Activated CD4-positive, alpha-beta memory T cell treated with anti-CD3 and anti-CD28 coated beads for 36 hours (primary cell): ENCODE measurements around the gene TYW1B. TPM values are rescaled to one million over a fixed set of nuclear protein-coding genes. Genes with fewer than 3 reads are reported as not detected.
"Not testable (repeated sequence)": the region's sequence is repeated elsewhere in the genome, so short reads cannot be mapped to it uniquely, and the experiment has no call there.

Experiments used
- CTCF ChIA-PET: fragments of 350-600 bp; sonication (Branson Sonifier 250); formaldehyde crosslinking; loops from one replicate; lab custom pipeline; 2021; ENCODE audit warnings: antibody characterized with exemption, inconsistent platforms; lab: Charles Lee
- POLR2A ChIA-PET: fragments of 350-600 bp; sonication (Branson Sonifier 250); formaldehyde crosslinking; loops from one replicate; lab custom pipeline; 2021; ENCODE audit warnings: antibody characterized with exemption; lab: Charles Lee
- DNase-seq: peaks from one replicate; pipeline ENCODE4 v3.0.0-alpha.2; 2020
- H3K27ac Mint-ChIP-seq: one replicate; pipeline ENCODE4 v1.8.0; 2021; ENCODE audit warnings: mixed read lengths
- H3K27me3 Mint-ChIP-seq: one replicate; pipeline ENCODE4 v1.8.0; 2021; ENCODE audit warnings: mixed read lengths
- H3K36me3 Mint-ChIP-seq: one replicate; pipeline ENCODE4 v1.8.0; 2021; ENCODE audit warnings: mixed read lengths
- H3K4me1 Mint-ChIP-seq: one replicate; pipeline ENCODE4 v1.8.0; 2021; ENCODE audit warnings: low read depth, mixed read lengths
- H3K4me3 Mint-ChIP-seq: one replicate; pipeline ENCODE4 v1.8.0; 2021; ENCODE audit warnings: mild to moderate bottlenecking, mixed read lengths
- H3K9me3 Mint-ChIP-seq: one replicate; pipeline ENCODE4 v1.8.0; 2021; ENCODE audit warnings: mixed read lengths
- intact Hi-C: fragments of 100-400 bp; cut with micrococcal nuclease; formaldehyde crosslinking; loops from one replicate; pipeline ENCODE4 v1.15.1; 2023
- total RNA-seq, 2 experiments: library from RNA; stranded (reverse); gene quantifications; one replicate each; pipeline ENCODE4 v1.2.3, GENCODE V29; 2021

The TYW1B gene
- total RNA-seq, 2 experiments from 2014 or later, result 2.9 to 3.8 TPM

DNA sequence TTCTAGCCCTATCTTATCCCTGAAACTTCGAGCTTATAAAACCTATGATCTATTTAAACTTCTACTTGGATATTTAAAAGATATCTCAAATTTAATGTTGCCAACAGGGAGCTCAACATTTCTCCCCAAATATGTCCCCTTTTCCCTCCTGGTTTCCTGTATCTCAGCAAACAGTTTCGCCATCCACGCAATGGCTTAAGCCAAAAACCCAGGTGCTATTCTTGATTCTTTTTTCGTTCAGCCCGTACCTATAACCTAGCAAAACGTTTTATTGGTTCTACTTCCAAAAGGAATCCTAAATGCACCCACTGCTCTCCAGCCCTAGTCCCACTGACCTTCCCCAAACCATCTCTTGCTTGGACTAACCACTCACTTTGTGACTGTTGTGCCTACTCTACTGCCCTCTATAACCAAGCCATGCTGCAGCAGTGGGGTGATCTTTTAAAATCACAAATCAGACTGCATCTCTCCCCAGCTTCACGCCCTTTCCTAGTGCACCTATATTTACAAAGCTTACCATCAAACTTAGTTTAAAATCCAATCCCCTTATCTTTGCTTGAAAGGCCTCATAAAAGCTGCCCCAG lies 201.5 kb downstream of the TYW1B start:
- not testable (repeated sequence) for H3K27ac Mint-ChIP-seq

GRCh38 chr7:72625721-72626423 lies 202.1 kb downstream of the TYW1B start:
- POLR2A ChIA-PET, H3K4me3 Mint-ChIP-seq, intact Hi-C loops, DNase-seq, H3K36me3 Mint-ChIP-seq, CTCF ChIA-PET, H3K27ac Mint-ChIP-seq, H3K27me3 Mint-ChIP-seq, H3K9me3 Mint-ChIP-seq, H3K4me1 Mint-ChIP-seq: not testable (repeated sequence)

More for the DNA sequence above, 201.5 kb downstream of the TYW1B start:
- POLR2A ChIA-PET, CTCF ChIA-PET, H3K9me3 Mint-ChIP-seq, intact Hi-C loops, H3K27me3 Mint-ChIP-seq, H3K4me1 Mint-ChIP-seq, H3K36me3 Mint-ChIP-seq, DNase-seq, H3K4me3 Mint-ChIP-seq: not testable (repeated sequence)

DNA sequence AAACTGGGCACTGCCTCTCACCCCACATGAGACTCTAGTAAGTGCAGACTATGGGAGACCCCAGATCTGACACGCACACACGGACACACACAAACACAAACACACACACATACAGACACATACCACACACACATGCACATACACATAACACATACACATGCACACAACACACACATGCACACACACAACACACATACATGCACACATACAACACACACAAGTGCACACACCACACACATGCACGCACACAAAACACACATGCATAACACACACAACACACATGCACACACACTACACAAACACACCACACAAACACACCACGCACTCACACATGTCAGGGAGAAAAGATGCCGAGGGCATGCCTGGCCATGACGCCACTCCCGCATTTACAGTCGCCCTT lies 205.5 kb downstream of the TYW1B start:
- ChIA-PET CTCF (no interaction called here), POLR2A (no interaction called here)
- H3K27me3 Mint-ChIP-seq, result no peaks in the 10 kb centered on the region
- peaks cover 3% of the 10 kb centered on the region for H3K4me1 Mint-ChIP-seq
- H3K27ac Mint-ChIP-seq, result no peak overlapping the region
- intact Hi-C loops, result no loop called here
- H3K36me3 Mint-ChIP-seq, result peaks cover 9% of the 10 kb centered on the region
- no peak overlapping the region for H3K4me3 Mint-ChIP-seq
- no peak for DNase-seq
- H3K9me3 Mint-ChIP-seq, result no peaks in the 10 kb centered on the region

DNA sequence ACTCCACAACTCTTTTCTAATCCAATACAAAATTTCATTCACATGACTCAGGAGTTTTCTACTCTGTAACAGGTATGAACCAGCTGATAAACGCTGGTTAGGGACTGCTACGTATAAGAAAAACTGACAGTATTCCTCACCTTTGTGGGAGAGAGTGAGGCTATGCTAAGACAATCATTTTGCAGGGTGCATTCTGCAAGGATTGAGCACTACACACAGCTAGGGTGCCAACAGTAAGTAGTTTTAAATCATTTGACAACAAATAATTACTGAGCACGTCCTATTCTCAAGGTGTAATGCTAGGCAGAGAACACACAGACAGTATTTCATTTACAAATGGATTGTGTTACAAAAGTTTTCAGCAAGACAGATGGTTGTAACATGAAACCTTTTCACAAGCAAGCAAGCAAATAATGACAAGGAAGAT lies 206.2 kb downstream of the TYW1B start:
- POLR2A ChIA-PET, H3K36me3 Mint-ChIP-seq, H3K9me3 Mint-ChIP-seq, H3K4me3 Mint-ChIP-seq, H3K27ac Mint-ChIP-seq, CTCF ChIA-PET, DNase-seq, H3K27me3 Mint-ChIP-seq, intact Hi-C loops, H3K4me1 Mint-ChIP-seq: not testable (repeated sequence)

DNA sequence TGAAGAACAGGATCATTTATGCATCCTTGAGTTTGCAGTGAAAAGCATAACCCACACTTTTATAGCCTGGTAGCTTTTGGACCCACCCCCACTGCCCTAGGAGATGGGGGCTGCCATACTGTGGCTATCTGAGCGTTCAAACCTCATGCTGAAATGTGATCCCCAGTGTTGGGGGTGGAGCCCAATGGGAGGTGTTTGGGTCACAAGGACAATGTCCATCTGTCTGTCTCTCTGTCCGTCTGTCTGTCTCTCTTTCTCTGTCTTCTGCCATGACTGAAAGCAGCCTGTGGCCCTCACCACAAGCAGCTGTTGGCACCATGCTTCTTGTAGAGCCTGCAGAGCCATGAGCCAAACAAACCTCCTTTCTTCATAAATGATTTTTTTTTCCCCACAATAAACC lies 207.1 kb downstream of the TYW1B start:
- intact Hi-C loops, H3K27me3 Mint-ChIP-seq, H3K4me3 Mint-ChIP-seq, H3K4me1 Mint-ChIP-seq, POLR2A ChIA-PET, CTCF ChIA-PET, H3K27ac Mint-ChIP-seq, DNase-seq, H3K9me3 Mint-ChIP-seq: not testable (repeated sequence)
- peaks cover 17% of the 10 kb centered on the region for H3K36me3 Mint-ChIP-seq

DNA sequence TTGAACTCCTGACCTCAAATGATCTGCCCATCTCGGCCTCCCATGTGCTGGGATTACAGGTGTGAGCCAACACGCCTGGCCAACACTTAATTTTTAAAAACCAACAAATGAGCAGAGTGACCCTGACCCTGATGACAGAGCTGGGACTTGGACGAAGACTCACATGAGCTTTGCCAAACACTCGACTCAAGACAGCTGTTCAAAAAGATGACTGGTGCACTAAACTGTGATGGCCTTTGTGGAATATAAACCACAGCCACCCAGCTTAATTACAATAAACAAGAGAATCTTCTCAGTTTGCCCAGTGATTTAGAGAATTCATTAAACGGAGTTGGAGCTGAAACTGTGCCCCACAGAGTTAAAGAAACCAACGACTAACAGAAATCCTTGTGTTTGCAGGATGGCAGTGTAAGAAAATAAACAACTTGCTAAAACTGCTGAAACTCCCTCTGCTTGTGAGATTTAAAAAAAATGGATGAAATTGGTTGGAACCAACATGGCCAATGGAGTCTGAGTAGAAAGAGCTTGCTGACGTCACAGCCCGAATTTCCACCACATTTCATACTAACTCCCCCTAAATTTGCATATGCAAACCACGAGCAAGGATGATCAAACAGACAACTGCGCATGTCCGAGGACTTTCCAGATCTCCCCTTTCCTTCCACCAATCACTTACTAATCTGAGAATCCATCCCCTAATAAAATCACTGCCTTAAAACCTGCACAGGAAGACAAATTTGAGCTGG lies 209.4 kb downstream of the TYW1B start:
- intact Hi-C loops, H3K4me3 Mint-ChIP-seq, H3K27ac Mint-ChIP-seq, H3K9me3 Mint-ChIP-seq, H3K4me1 Mint-ChIP-seq, POLR2A ChIA-PET, CTCF ChIA-PET, DNase-seq, H3K27me3 Mint-ChIP-seq: not testable (repeated sequence)
- H3K36me3 Mint-ChIP-seq, result peaks cover 28% of the 10 kb centered on the region

- CTCF ChIA-PET, H3K4me1 Mint-ChIP-seq, H3K27me3 Mint-ChIP-seq, DNase-seq, H3K9me3 Mint-ChIP-seq, H3K27ac Mint-ChIP-seq, H3K4me3 Mint-ChIP-seq, POLR2A ChIA-PET, intact Hi-C loops: not testable (repeated sequence)
- peaks cover 22% of the 10 kb centered on the region for H3K36me3 Mint-ChIP-seq
Measured at GRCh38 chr7:72609761-72610160, 218.2 kb downstream of the TYW1B start.

- intact Hi-C loops, H3K27me3 Mint-ChIP-seq, H3K27ac Mint-ChIP-seq, CTCF ChIA-PET, H3K4me1 Mint-ChIP-seq, POLR2A ChIA-PET, H3K9me3 Mint-ChIP-seq, H3K4me3 Mint-ChIP-seq, DNase-seq: not testable (repeated sequence)
- peaks cover 24% of the 10 kb centered on the region for H3K36me3 Mint-ChIP-seq
Measured at GRCh38 chr7:72607988-72608387, 220.0 kb downstream of the TYW1B start.

- H3K4me3 Mint-ChIP-seq, CTCF ChIA-PET, H3K27ac Mint-ChIP-seq, POLR2A ChIA-PET, H3K4me1 Mint-ChIP-seq, DNase-seq, H3K27me3 Mint-ChIP-seq, intact Hi-C loops, H3K9me3 Mint-ChIP-seq: not testable (repeated sequence)
- peaks cover 20% of the 10 kb centered on the region for H3K36me3 Mint-ChIP-seq
Measured at GRCh38 chr7:72605863-72606431, 222.1 kb downstream of the TYW1B start.

- H3K4me1 Mint-ChIP-seq, POLR2A ChIA-PET, DNase-seq, H3K4me3 Mint-ChIP-seq, H3K9me3 Mint-ChIP-seq, H3K27me3 Mint-ChIP-seq, intact Hi-C loops, CTCF ChIA-PET, H3K27ac Mint-ChIP-seq: not testable (repeated sequence)
- peaks cover 16% of the 10 kb centered on the region for H3K36me3 Mint-ChIP-seq
Measured at GRCh38 chr7:72604771-72605611, 223.0 kb downstream of the TYW1B start.

DNA sequence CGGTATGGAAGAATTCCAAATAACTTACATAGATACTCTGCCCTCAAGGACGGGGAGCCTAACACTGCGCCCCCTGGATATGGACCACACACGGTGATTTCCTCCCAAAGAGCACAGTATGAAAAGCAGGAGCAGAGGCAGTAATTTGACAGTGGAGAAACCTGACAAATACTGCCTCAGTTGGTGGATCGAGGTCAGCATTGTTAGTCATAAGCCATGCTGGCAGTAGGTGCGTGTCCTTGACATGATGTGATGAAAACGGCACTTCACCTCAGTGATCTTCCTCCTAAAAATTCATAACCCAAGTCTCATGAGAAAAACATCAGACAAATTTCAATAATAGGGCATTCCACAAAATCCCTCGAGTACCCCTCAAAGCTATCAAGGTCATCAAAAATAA lies 224.5 kb downstream of the TYW1B start:
- H3K36me3 Mint-ChIP-seq, result peaks cover 16% of the 10 kb centered on the region
- DNase-seq, H3K4me1 Mint-ChIP-seq, intact Hi-C loops, H3K9me3 Mint-ChIP-seq, H3K4me3 Mint-ChIP-seq, POLR2A ChIA-PET, H3K27me3 Mint-ChIP-seq, H3K27ac Mint-ChIP-seq, CTCF ChIA-PET: not testable (repeated sequence)

GRCh38 chr7:72603073-72603472 lies 224.9 kb downstream of the TYW1B start:
- H3K36me3 Mint-ChIP-seq, result peaks cover 15% of the 10 kb centered on the region
- intact Hi-C loops, result no loop called here
- no peaks in the 10 kb centered on the region for H3K9me3 Mint-ChIP-seq
- H3K27ac Mint-ChIP-seq, result no peak overlapping the region
- no peak overlapping the region for H3K4me3 Mint-ChIP-seq
- no peaks in the 10 kb centered on the region for H3K27me3 Mint-ChIP-seq
- POLR2A ChIA-PET, result no interaction called here
- CTCF ChIA-PET, result no interaction called here
- H3K4me1 Mint-ChIP-seq, result peaks cover 4% of the 10 kb centered on the region
- no peak for DNase-seq
